Measurements from ENCODE around the gene CR1. TPM values are rescaled to one million over a fixed set of nuclear protein-coding genes. Genes with fewer than 3 reads are reported as not detected.

Gene CR1
- total and polyA plus RNA-seq, 2 experiments from 2014 or later, result 0.65 to 0.76 TPM

- H3K27ac Mint-ChIP-seq, result no peak overlapping the region
- H3K27me3 Mint-ChIP-seq (ENCODE audit: insufficient read depth, low read depth, poor library complexity), result peaks cover 6% of the 10 kb centered on the region
- no peak overlapping the region for H3K4me3 ChIP-seq
- H3K36me3 Mint-ChIP-seq (ENCODE audit: low read depth), result peaks cover 46% of the 10 kb centered on the region
- TF ChIP-seq POLR2AphosphoS5 (IDR thresholded peaks at IDR 0.05; ENCODE audit: low read depth), result no peak
- no peak for TF ChIP-seq JUNB (IDR thresholded peaks at IDR 0.05; ENCODE audit: unreplicated experiment)
- no peak for TF ChIP-seq NANOG (IDR thresholded peaks at IDR 0.05; ENCODE audit: borderline replicate concordance)
- TF ChIP-seq STAT1 (IDR thresholded peaks at IDR 0.05; ENCODE audit: unreplicated experiment), result no peak
- no peak for TF ChIP-seq EZH2 (IDR thresholded peaks at IDR 0.05; ENCODE audit: low read depth, unreplicated experiment)
- TF ChIP-seq EZH2phosphoT487 (IDR thresholded peaks at IDR 0.05; ENCODE audit: unreplicated experiment), result no peak
- TF ChIP-seq CTCF (conservative IDR thresholded peaks at IDR 0.05; ENCODE audit: low read depth in 2 of 2), result no peak
- no peak for TF ChIP-seq ZNF462 (CRISPR knock-in tag; IDR thresholded peaks at IDR 0.05)
- H3F3A ChIP-seq (replicated peaks; ENCODE audit: low read depth), result no peaks in the 10 kb centered on the region
- H2AFZ ChIP-seq, result no peak overlapping the region
- H3K4me2 ChIP-seq, result no peak overlapping the region
- H3K27ac ChIP-seq (ENCODE audit: low read depth), result no peak overlapping the region
- H3K9me3 Mint-ChIP-seq, result peaks cover 49% of the 10 kb centered on the region
- peaks cover 9% of the 10 kb centered on the region; the same call in 1 of the 2 replicates for H3K79me2 ChIP-seq (replicated peaks; ENCODE audit: insufficient read depth)
- ATAC-seq (no peak), DNase-seq (ENCODE audit: low spot score) (no peak)
- no peaks in the 10 kb centered on the region; the same call in 1 of the 2 replicates for H3K9me2 ChIP-seq (ENCODE audit: insufficient read depth)
- no peaks in the 10 kb centered on the region for H3K27me3 ChIP-seq (ENCODE audit: insufficient read depth)
- peaks cover 12% of the 10 kb centered on the region; the same call in 2 of the 3 replicates for H3K4me1 Mint-ChIP-seq
- no peak overlapping the region for H3K4me3 Mint-ChIP-seq
- H3K36me3 ChIP-seq (ENCODE audit: insufficient read depth), result peaks cover 14% of the 10 kb centered on the region
- peaks cover 6% of the 10 kb centered on the region for H3K4me1 ChIP-seq (ENCODE audit: insufficient read depth)
- no peaks in the 10 kb centered on the region for H4K20me1 ChIP-seq (replicated peaks; ENCODE audit: insufficient read depth)
Measured at GRCh38 chr1:207666342-207666741, 170.4 kb downstream of the CR1 start.

Measured in GM23338 (cell line).